ENCODE data around the gene IL2RA.
"Not testable (repeated sequence)": the region's sequence is repeated elsewhere in the genome, so short reads cannot be mapped to it uniquely, and the experiment has no call there.

Gene IL2RA

GRCh38 chr10:6062101-6062771 is at the start of gene IL2RA:
TSS of gene IL2RA (minus strand) at chr10:6062367. CDS start at chr10:6062151, 216 bp downstream.
- H3K4me3 ChIP-seq (ENCODE audit: low read length) = peak within 1 kb of the TSS; percentile 33
- H3K27ac ChIP-seq (ENCODE audit: low read depth, low read length) = no peak within 1 kb of the TSS
- H3K9ac ChIP-seq (ENCODE audit: low read length) = no peak within 1 kb of the TSS
- H3K36me3 ChIP-seq (ENCODE audit: control insufficient read depth, insufficient read depth, low read length) = no peaks in the 10 kb centered on the region
- H3K4me1 ChIP-seq (ENCODE audit: control insufficient read depth, insufficient read depth, low read length) = no peaks in the 10 kb centered on the region
- H3K27me3 ChIP-seq (ENCODE audit: control insufficient read depth, insufficient read depth, low read length) = no peaks in the 10 kb centered on the region

- H3K4me1 ChIP-seq (ENCODE audit: control insufficient read depth, insufficient read depth, low read length) = no peaks in the 10 kb centered on the region
- no peak overlapping the region for H3K4me3 ChIP-seq (ENCODE audit: low read length)
- no peaks in the 10 kb centered on the region for H3K27me3 ChIP-seq (ENCODE audit: control insufficient read depth, insufficient read depth, low read length)
- no peak overlapping the region for H3K9ac ChIP-seq (ENCODE audit: low read length)
- peaks cover 47% of the 10 kb centered on the region for H3K36me3 ChIP-seq (ENCODE audit: control insufficient read depth, insufficient read depth, low read length)
- no peak overlapping the region for H3K27ac ChIP-seq (ENCODE audit: low read depth, low read length)
Observed at GRCh38 chr10:6110136-6110535, 48.0 kb upstream of the IL2RA start.

- Histone ChIP-seq H3K9ac (ENCODE audit: low read length) (no peak overlapping the region), H3K27ac (ENCODE audit: low read depth, low read length) (no peak overlapping the region), H3K36me3 (ENCODE audit: control insufficient read depth, insufficient read depth, low read length) (peaks cover 47% of the 10 kb centered on the region), H3K27me3 (ENCODE audit: control insufficient read depth, insufficient read depth, low read length) (no peaks in the 10 kb centered on the region), H3K4me1 (ENCODE audit: control insufficient read depth, insufficient read depth, low read length) (no peaks in the 10 kb centered on the region), H3K4me3 (ENCODE audit: low read length) (no peak overlapping the region)
Observed at GRCh38 chr10:6109444-6109775, 47.2 kb upstream of the IL2RA start.

- Histone ChIP-seq H3K36me3 (ENCODE audit: control insufficient read depth, insufficient read depth, low read length) (peaks cover 43% of the 10 kb centered on the region), H3K4me3 (ENCODE audit: low read length) (no peak overlapping the region), H3K27ac (ENCODE audit: low read depth, low read length) (no peak overlapping the region), H3K9ac (ENCODE audit: low read length) (no peak overlapping the region), H3K4me1 (ENCODE audit: control insufficient read depth, insufficient read depth, low read length) (no peaks in the 10 kb centered on the region), H3K27me3 (ENCODE audit: control insufficient read depth, insufficient read depth, low read length) (no peaks in the 10 kb centered on the region)
Observed at GRCh38 chr10:6108631-6109443, 46.7 kb upstream of the IL2RA start.

GRCh38 chr10:6108072-6108471 is 45.9 kb upstream of the IL2RA start:
- H3K27me3 ChIP-seq (ENCODE audit: control insufficient read depth, insufficient read depth, low read length) = no peaks in the 10 kb centered on the region
- no peak overlapping the region for H3K9ac ChIP-seq (ENCODE audit: low read length)
- no peak overlapping the region for H3K27ac ChIP-seq (ENCODE audit: low read depth, low read length)
- no peaks in the 10 kb centered on the region for H3K4me1 ChIP-seq (ENCODE audit: control insufficient read depth, insufficient read depth, low read length)
- H3K4me3 ChIP-seq (ENCODE audit: low read length) = no peak overlapping the region
- peaks cover 42% of the 10 kb centered on the region for H3K36me3 ChIP-seq (ENCODE audit: control insufficient read depth, insufficient read depth, low read length)

GRCh38 chr10:6107616-6108015 is 45.4 kb upstream of the IL2RA start:
- H3K36me3 ChIP-seq (ENCODE audit: control insufficient read depth, insufficient read depth, low read length) = peaks cover 38% of the 10 kb centered on the region
- not testable (repeated sequence) for H3K4me1 ChIP-seq (ENCODE audit: control insufficient read depth, insufficient read depth, low read length); H3K27me3 ChIP-seq (ENCODE audit: control insufficient read depth, insufficient read depth, low read length); H3K4me3 ChIP-seq (ENCODE audit: low read length); H3K27ac ChIP-seq (ENCODE audit: low read depth, low read length); H3K9ac ChIP-seq (ENCODE audit: low read length)

- Histone ChIP-seq H3K27me3 (ENCODE audit: control insufficient read depth, insufficient read depth, low read length) (no peaks in the 10 kb centered on the region), H3K4me1 (ENCODE audit: control insufficient read depth, insufficient read depth, low read length) (no peaks in the 10 kb centered on the region), H3K36me3 (ENCODE audit: control insufficient read depth, insufficient read depth, low read length) (peaks cover 19% of the 10 kb centered on the region), H3K27ac (ENCODE audit: low read depth, low read length) (no peak overlapping the region), H3K9ac (ENCODE audit: low read length) (no peak overlapping the region), H3K4me3 (ENCODE audit: low read length) (no peak overlapping the region)
Observed at GRCh38 chr10:6103591-6103990, 41.4 kb upstream of the IL2RA start.

- no peak overlapping the region for H3K27ac ChIP-seq (ENCODE audit: low read depth, low read length)
- H3K4me1 ChIP-seq (ENCODE audit: control insufficient read depth, insufficient read depth, low read length) = no peaks in the 10 kb centered on the region
- no peaks in the 10 kb centered on the region for H3K27me3 ChIP-seq (ENCODE audit: control insufficient read depth, insufficient read depth, low read length)
- H3K4me3 ChIP-seq (ENCODE audit: low read length) = no peak overlapping the region
- peaks cover 12% of the 10 kb centered on the region for H3K36me3 ChIP-seq (ENCODE audit: control insufficient read depth, insufficient read depth, low read length)
- no peak overlapping the region for H3K9ac ChIP-seq (ENCODE audit: low read length)
Observed at GRCh38 chr10:6102128-6102527, 40.0 kb upstream of the IL2RA start.

- H3K4me3 ChIP-seq (ENCODE audit: low read length) = no peak overlapping the region
- no peak overlapping the region for H3K27ac ChIP-seq (ENCODE audit: low read depth, low read length)
- no peak overlapping the region for H3K9ac ChIP-seq (ENCODE audit: low read length)
- H3K36me3 ChIP-seq (ENCODE audit: control insufficient read depth, insufficient read depth, low read length) = peaks cover 12% of the 10 kb centered on the region
- H3K27me3 ChIP-seq (ENCODE audit: control insufficient read depth, insufficient read depth, low read length) = no peaks in the 10 kb centered on the region
- no peaks in the 10 kb centered on the region for H3K4me1 ChIP-seq (ENCODE audit: control insufficient read depth, insufficient read depth, low read length)
Observed at GRCh38 chr10:6101181-6101580, 39.0 kb upstream of the IL2RA start.

GRCh38 chr10:6100370-6100769 is 38.2 kb upstream of the IL2RA start:
- Histone ChIP-seq H3K4me3 (ENCODE audit: low read length) (no peak overlapping the region), H3K27ac (ENCODE audit: low read depth, low read length) (no peak overlapping the region), H3K27me3 (ENCODE audit: control insufficient read depth, insufficient read depth, low read length) (no peaks in the 10 kb centered on the region), H3K9ac (ENCODE audit: low read length) (no peak overlapping the region), H3K4me1 (ENCODE audit: control insufficient read depth, insufficient read depth, low read length) (no peaks in the 10 kb centered on the region), H3K36me3 (ENCODE audit: control insufficient read depth, insufficient read depth, low read length) (peaks cover 12% of the 10 kb centered on the region)

- Histone ChIP-seq H3K4me1 (ENCODE audit: control insufficient read depth, insufficient read depth, low read length) (no peaks in the 10 kb centered on the region), H3K27ac (ENCODE audit: low read depth, low read length) (no peak overlapping the region)
Observed at GRCh38 chr10:6098156-6098555, 36.0 kb upstream of the IL2RA start.

GRCh38 chr10:6097063-6097462 is 34.9 kb upstream of the IL2RA start:
- no peak overlapping the region for H3K27ac ChIP-seq (ENCODE audit: low read depth, low read length)
- H3K27me3 ChIP-seq (ENCODE audit: control insufficient read depth, insufficient read depth, low read length) = no peaks in the 10 kb centered on the region
- H3K36me3 ChIP-seq (ENCODE audit: control insufficient read depth, insufficient read depth, low read length) = peaks cover 1% of the 10 kb centered on the region
- H3K4me1 ChIP-seq (ENCODE audit: control insufficient read depth, insufficient read depth, low read length) = no peaks in the 10 kb centered on the region
- H3K9ac ChIP-seq (ENCODE audit: low read length) = no peak overlapping the region
- no peak overlapping the region for H3K4me3 ChIP-seq (ENCODE audit: low read length)

More at GRCh38 chr10:6098156-6098555, 36.0 kb upstream of the IL2RA start:
- Histone ChIP-seq H3K4me3 (ENCODE audit: low read length) (no peak overlapping the region), H3K36me3 (ENCODE audit: control insufficient read depth, insufficient read depth, low read length) (peaks cover 3% of the 10 kb centered on the region), H3K9ac (ENCODE audit: low read length) (no peak overlapping the region), H3K27me3 (ENCODE audit: control insufficient read depth, insufficient read depth, low read length) (no peaks in the 10 kb centered on the region)

All from rectal smooth muscle tissue (tissue), 1 donor.